GM12878 (cell line): ENCODE results near the gene USH2A. TPM values are rescaled to one million over a fixed set of nuclear protein-coding genes. Genes with fewer than 3 reads are reported as not detected.

Experiments
- ATAC-seq: fragments of 200-7000 bp; cut with Tn5 transposase; 3 replicates; pipeline ENCODE4 v1.9.1; 2020; ENCODE audit warnings: mild to moderate bottlenecking, moderate library complexity
- BruUV-seq: library from RNA; stranded (reverse); fragments of 400-500 nt; replicated peaks from 2 replicates; lab custom pipeline; 2021; lab: Mats Ljungman, UMichigan
- CTCF ChIA-PET: fragments of 300-600 bp; sonication (Branson Sonifier 250); formaldehyde crosslinking; extraction: SDS; loops from one replicate; lab custom pipeline; 2021; ENCODE audit warnings: inconsistent platforms; lab: Yijun Ruan, JAX
- POLR2A ChIA-PET: fragments of 350-600 bp; formaldehyde crosslinking; extraction: SDS; loops from one replicate; lab custom pipeline; 2021; ENCODE audit warnings: inconsistent platforms; lab: Charles Lee
- RAD21 ChIA-PET: fragments of 300-600 bp; sonication (Branson Sonifier 250); formaldehyde crosslinking; loops from one replicate; lab custom pipeline; 2023; ENCODE audit warnings: antibody characterized with exemption; ENCODE audit not compliant: unreplicated experiment; lab: Charles Lee
- SMC1A ChIA-PET: fragments of 300-600 bp; sonication (Branson Sonifier 250); formaldehyde crosslinking; loops from one replicate; lab custom pipeline; 2023; ENCODE audit not compliant: unreplicated experiment, uncharacterized antibody; lab: Charles Lee
- DNase-seq: peaks from one replicate; pipeline ENCODE4 v3.0.0-alpha.2; 2011; ENCODE audit warnings: low read depth, low spot score
- FAIRE-seq: peaks from 3 replicates; lab custom pipeline; 2011; peaks lifted over from hg19 to GRCh38; lab: Jason Lieb, UNC
- H2AFZ ChIP-seq: 2 replicates; pipeline ENCODE4 v1.6.0; 2011; ENCODE audit warnings: low read depth, low read length, control low read depth; ENCODE audit not compliant: control insufficient read depth
- H3K27ac ChIP-seq: 2 replicates; pipeline ENCODE4 v1.5.1; 2011; ENCODE audit warnings: control low read depth; ENCODE audit not compliant: control insufficient read depth, insufficient read depth
- H3K27me3 ChIP-seq, 2 experiments: replicated peaks in 1 of 2; 2 replicates each; pipeline versions ENCODE4 v1.6.0 to v1.6.1; 2011; ENCODE audit warnings: low read length in 1 of 2; ENCODE audit not compliant: control insufficient read depth in 2 of 2, insufficient read depth in 2 of 2
- H3K36me3 ChIP-seq, 2 experiments: 2 replicates each; pipeline ENCODE4 v1.5.1; 2011; ENCODE audit warnings: low read length in 1 of 2; ENCODE audit not compliant: control insufficient read depth in 2 of 2, insufficient read depth in 2 of 2
- H3K4me1 ChIP-seq: 2 replicates; pipeline ENCODE4 v1.6.1; 2011; ENCODE audit warnings: mild to moderate bottlenecking, low read length, moderate library complexity, mixed read lengths; ENCODE audit not compliant: control insufficient read depth, insufficient read depth
- H3K4me2 ChIP-seq: 2 replicates; pipeline ENCODE4 v1.6.0; 2011; ENCODE audit warnings: control low read depth; ENCODE audit not compliant: control insufficient read depth, insufficient read depth
- H3K4me3 ChIP-seq: fragments of 200-600 bp; sonication (generic); 2 replicates; pipeline ENCODE4 v1.5.1; 2016
- H3K79me2 ChIP-seq: 2 replicates; pipeline ENCODE4 v1.6.0; 2011; ENCODE audit warnings: low read length; ENCODE audit not compliant: control insufficient read depth, insufficient read depth
- H3K9ac ChIP-seq: 2 replicates; pipeline ENCODE4 v1.8.0; 2011; ENCODE audit warnings: low read length, control low read depth, mixed read lengths; ENCODE audit not compliant: control insufficient read depth, insufficient read depth
- H3K9me3 ChIP-seq: replicated peaks from 3 replicates; pipeline ENCODE4 v1.5.1; 2011; ENCODE audit warnings: mild to moderate bottlenecking, low read length; ENCODE audit not compliant: control insufficient read depth, insufficient read depth
- H4K20me1 ChIP-seq: 2 replicates; pipeline ENCODE4 v1.6.0; 2011; ENCODE audit not compliant: control insufficient read depth, insufficient read depth
- BCL11A ChIP-seq: IDR thresholded peaks from 2 replicates; pipeline ENCODE4 v1.6.1; 2011; ENCODE audit warnings: low read depth, low read length
- BHLHE40 ChIP-seq, 2 experiments: fragments of 450-650 bp in 1 of 2; IDR thresholded peaks; 2 replicates each; pipeline ENCODE4 v1.6.1; 2011 to 2017; ENCODE audit warnings: low read depth in 2 of 2, borderline replicate concordance in 1 of 2, improper control_type of control experiment in 1 of 2, low read length in 1 of 2, mild to moderate bottlenecking in 1 of 2
- BMI1 ChIP-seq: fragments of 450-650 bp; IDR thresholded peaks from 2 replicates; pipeline ENCODE4 v1.6.1; 2016; ENCODE audit warnings: mild to moderate bottlenecking, moderate library complexity, borderline replicate concordance
- E2F4 ChIP-seq: IDR thresholded peaks from 2 replicates; pipeline ENCODE4 v1.6.1; 2012; ENCODE audit warnings: low read depth, low read length, improper control_type of control experiment
- E4F1 ChIP-seq: fragments of 450-650 bp; IDR thresholded peaks from 2 replicates; pipeline ENCODE4 v1.6.1; 2018; ENCODE audit warnings: borderline replicate concordance, mild to moderate bottlenecking; ENCODE audit not compliant: partially characterized antibody
- MTA2 ChIP-seq: fragments of 450-650 bp; IDR thresholded peaks from 2 replicates; pipeline ENCODE4 v1.6.1; 2016; ENCODE audit warnings: low read depth, mild to moderate bottlenecking, moderate library complexity
- NRF1 ChIP-seq: conservative IDR thresholded peaks from 2 replicates; pipeline ENCODE4 v1.6.1; 2011; ENCODE audit warnings: mild to moderate bottlenecking, low read depth, low read length, improper control_type of control experiment
- SP1 ChIP-seq: IDR thresholded peaks from one replicate; pipeline ENCODE4 v1.6.1; 2011; ENCODE audit warnings: low read depth, low read length
- SPI1 ChIP-seq: IDR thresholded peaks from 2 replicates; pipeline ENCODE4 v1.6.1; 2011; ENCODE audit warnings: low read depth, mild to moderate bottlenecking, low read length, moderate library complexity, borderline replicate concordance; ENCODE audit not compliant: insufficient read depth
- ZBTB4 ChIP-seq: fragments of 450-650 bp; formaldehyde crosslinking; IDR thresholded peaks from 2 replicates; pipeline ENCODE4 v1.4.0; 2022; ENCODE audit warnings: mild to moderate bottlenecking, moderate library complexity
- ZZZ3 ChIP-seq: IDR thresholded peaks from 2 replicates; pipeline ENCODE4 v1.6.1; 2011; ENCODE audit warnings: low read depth; ENCODE audit not compliant: control insufficient read depth, insufficient read length
- WGBS: methylation state at CpG from one replicate; pipeline ENCODE4 v1.1.6; 2016; ENCODE audit warnings: low lambda C conversion rate; ENCODE audit not compliant: insufficient replicate concordance, insufficient coverage; ENCODE audit errors: missing lambda C conversion rate; 5-methylcytosine and 5-hydroxymethylcytosine counted together
- in situ Hi-C: fragments of 300-500 bp; cut with MboI; formaldehyde crosslinking; loops from 9 replicates; pipeline ENCODE4 v1.14.3; 2018; ENCODE audit warnings: mixed read lengths
- intact Hi-C: fragments of 100-400 bp; cut with micrococcal nuclease; formaldehyde crosslinking; loops from one replicate; pipeline ENCODE4 v1.14.2; 2022; ENCODE audit not compliant: unreplicated experiment
- polyA plus RNA-seq, 11 experiments: library from polyadenylated mRNA; depleted of rRNA in 4 of 11; unstranded in 6 of 11; stranded (reverse) in 5 of 11; fragments of >200 nt; fragmentation: Nextera tagmentation in 4 of 11; fragmentation: Illumina TruSeq in 1 of 11; extraction: Ambion mirVana in 4 of 11; extraction: Trizol in 1 of 11; gene quantifications; 1 replicate in 1 of 11; 2 replicates in 10 of 11; pipeline versions ENCODE4 v1.2.1 to v1.2.3, GENCODE V29; 2011 to 2016; ENCODE audit warnings: inconsistent platforms in 2 of 11, missing spikeins in 2 of 11, low read depth in 1 of 11
- total RNA-seq, 4 experiments: library from RNA; depleted of rRNA in 3 of 4; stranded (reverse); fragments of >200 nt in 3 of 4; fragmentation: Illumina TruSeq in 1 of 4; extraction: Trizol in 1 of 4; gene quantifications; 2 replicates each; pipeline versions ENCODE4 v1.2.1 to v1.2.3, GENCODE V29; 2013 to 2021

Gene USH2A
- total and polyA plus RNA-seq, 10 of the 15 experiments (the other 5 are each of a cell fraction or from before 2014, with no cell fraction given), result under 0.01 to 0.20 (median 0.01) TPM; not detected in 2

GRCh38 chr1:216293683-216294082, 129.6 kb downstream of the USH2A start:
- Histone ChIP-seq H3K36me3 (no peaks in the 10 kb centered on the region), H3K4me1 (no peaks in the 10 kb centered on the region), H3K27ac (no peak overlapping the region), H2AFZ (no peak overlapping the region), H3K27me3 (no peaks in the 10 kb centered on the region), H3K9me3 (no peaks in the 10 kb centered on the region), H3K4me2 (no peak overlapping the region), H3K79me2 (no peaks in the 10 kb centered on the region), H4K20me1 (no peaks in the 10 kb centered on the region), H3K4me3 (no peak overlapping the region), H3K9ac (no peak overlapping the region)
- TF ChIP-seq ZZZ3 (no peak), E2F4 (no peak), NRF1 (no peak), BHLHE40 (IDR thresholded peaks at IDR 0.05; ENCODE audit: borderline replicate concordance in 1 of 2, low read depth in 2 of 2, low read length in 1 of 2) (no peak), MTA2 (no peak), SP1 (no peak), E4F1 (no peak), BMI1 (no peak), ZBTB4 (CRISPR knock-in tag) (no peak), BCL11A (no peak), SPI1 (no peak)
- 41% methylated on average over 6 of the region's 6 CpGs for WGBS
- SMC1A ChIA-PET, result no interaction called here
- CTCF ChIA-PET, result no interaction called here
- FAIRE-seq (no peak), DNase-seq (no peak), ATAC-seq (no peak)
- RAD21 ChIA-PET, result no interaction called here
- in situ Hi-C loops, result no loop called here
- intact Hi-C loops, result no loop called here
- POLR2A ChIA-PET, result no interaction called here
- no TSS peak for BruUV-seq
